NCI-H187 (cell line): ENCODE results near the gene MIDN.

Experiments used
- DNase-seq, 2 experiments: peaks; one replicate each; lab custom pipeline; 2025; lab: John Stamatoyannopoulos, UW

The MIDN gene

GRCh38 chr19:1233115-1233667 is 15.2 kb upstream of the MIDN start:
- no peak for DNase-seq

DNA sequence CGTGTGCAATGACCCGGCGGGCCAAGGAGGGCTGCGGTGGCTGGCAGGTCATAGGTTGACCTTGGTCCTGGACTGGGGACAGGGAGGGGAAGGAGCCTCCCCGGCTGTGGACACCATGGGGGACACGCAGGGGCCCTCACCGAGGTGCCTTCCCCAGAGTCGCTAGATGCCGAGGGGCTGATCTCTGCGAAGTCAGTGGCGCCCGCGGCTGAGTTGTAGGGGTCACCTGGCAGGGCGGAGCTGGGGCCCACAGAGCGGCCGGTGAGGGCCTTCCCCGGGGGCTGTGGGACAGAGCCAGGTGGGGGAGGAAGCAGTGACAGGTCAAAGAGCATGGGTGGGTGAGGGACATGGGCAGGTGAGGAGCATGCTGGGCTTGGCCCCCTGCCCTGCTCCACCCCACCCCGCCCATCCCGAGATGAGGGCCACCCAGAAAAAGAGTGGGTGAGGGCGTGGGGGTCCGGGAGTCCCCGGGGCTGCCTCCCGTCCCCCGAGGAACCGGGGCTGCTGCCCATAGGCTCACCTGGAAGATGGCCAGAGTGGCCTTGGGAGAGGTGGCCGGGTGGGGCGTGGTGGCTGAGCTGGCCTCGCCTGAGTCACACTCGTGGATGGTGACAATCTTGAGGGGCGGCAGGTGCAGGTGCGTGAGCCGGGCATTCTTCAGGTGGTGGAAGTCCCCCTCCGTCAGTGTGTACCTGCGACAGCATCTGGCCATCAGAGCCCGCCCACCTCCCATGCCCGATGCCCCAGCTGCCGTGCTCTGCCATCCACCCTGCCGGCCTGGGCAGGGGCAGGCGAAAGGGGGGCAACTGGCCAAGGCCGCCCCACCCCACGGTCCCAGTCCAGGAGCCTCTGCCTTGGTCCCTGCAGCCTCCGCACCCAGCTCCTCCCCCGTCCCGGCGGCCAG is 14.1 kb upstream of the MIDN start:
- DNase-seq: no peak

GRCh38 chr19:1234955-1235380 is 13.4 kb upstream of the MIDN start:
- DNase-seq: no peak

DNA sequence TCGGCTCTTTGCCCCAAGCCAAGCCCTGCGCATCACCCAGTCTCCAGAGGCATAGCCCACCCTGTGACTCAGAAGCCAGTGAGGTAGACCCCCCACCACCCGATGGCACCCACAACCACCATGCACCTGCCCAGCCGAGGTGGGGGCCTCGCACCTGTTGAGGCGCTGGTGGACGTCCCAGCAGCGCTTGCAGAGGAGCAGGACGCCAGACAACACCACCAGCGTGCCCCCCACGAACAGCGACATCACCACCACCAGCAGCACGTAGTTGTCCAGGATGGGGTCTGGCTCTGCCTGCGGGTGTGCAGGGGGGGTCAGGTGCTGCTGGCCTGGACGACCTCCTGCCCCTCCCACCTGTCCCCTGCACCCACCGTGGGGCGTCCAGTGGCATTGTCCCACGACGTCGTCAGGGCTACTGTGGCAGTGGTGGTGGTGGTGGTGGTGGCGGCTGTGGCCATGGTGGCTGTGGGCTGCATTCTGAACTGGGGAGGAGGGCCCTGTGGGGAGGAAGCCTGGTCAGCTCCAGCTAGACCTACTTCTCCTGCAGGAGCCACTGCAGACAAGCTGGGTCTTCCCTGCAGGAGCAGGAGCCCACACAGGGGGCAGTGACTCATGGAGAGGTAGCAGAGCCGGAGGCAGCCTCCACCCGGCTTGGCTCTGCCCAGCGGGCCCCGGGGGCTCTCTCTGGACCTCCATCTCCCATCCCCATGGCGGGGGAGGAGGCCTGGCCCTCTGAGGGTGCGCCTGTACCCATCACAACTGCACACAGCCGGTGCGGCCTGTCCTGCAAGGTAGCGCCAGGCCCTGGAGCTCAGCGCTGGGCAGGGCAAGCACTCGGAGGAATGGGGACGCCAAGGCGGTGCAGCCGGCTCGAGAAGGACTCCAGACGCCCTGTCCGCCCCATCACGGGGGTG is 12.5 kb upstream of the MIDN start:
- no peak for DNase-seq

GRCh38 chr19:1236576-1236975 is 11.8 kb upstream of the MIDN start:
- no peak for DNase-seq

DNA sequence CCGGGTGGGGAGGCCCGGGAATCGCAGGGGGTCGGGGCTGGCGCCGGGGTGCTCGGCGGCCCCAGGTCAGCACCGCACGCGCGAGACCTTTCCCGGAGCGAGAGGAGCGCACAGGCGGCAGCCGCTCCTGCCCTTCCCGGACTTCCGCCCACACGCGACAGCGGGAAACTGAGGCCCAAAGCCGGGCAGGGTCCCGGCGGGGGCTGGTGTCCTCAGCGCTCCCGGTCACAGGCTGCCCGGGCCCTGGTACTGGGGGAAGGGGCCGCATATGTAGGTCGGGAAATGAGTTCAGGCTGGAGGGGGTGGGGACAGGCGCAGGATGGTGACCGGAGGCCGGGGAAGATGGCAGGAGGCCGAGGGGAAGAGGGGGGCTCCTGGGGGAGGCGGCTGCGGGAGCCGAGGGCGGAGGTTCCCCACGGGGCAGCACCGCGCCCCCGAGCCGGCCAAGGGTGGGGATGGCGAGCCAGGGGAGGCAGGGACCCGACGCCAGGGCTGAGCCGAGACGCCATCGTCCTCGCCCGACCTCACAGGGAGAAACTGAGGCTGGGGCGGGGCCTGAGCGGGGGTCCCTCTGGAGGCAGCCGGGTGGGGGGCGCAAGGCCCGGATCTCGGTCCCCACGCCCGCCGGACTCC is 11.2 kb upstream of the MIDN start:
- no peak for DNase-seq

- no peak for DNase-seq
These were observed 10.5 kb upstream of the MIDN start, which contains the start of gene CBARP for GRCh38 chr19:1237754-1238368. Gene CBARP (minus strand): TSS chr19:1238005. CDS start chr19:1236100, 1,905 bp downstream.

DNA sequence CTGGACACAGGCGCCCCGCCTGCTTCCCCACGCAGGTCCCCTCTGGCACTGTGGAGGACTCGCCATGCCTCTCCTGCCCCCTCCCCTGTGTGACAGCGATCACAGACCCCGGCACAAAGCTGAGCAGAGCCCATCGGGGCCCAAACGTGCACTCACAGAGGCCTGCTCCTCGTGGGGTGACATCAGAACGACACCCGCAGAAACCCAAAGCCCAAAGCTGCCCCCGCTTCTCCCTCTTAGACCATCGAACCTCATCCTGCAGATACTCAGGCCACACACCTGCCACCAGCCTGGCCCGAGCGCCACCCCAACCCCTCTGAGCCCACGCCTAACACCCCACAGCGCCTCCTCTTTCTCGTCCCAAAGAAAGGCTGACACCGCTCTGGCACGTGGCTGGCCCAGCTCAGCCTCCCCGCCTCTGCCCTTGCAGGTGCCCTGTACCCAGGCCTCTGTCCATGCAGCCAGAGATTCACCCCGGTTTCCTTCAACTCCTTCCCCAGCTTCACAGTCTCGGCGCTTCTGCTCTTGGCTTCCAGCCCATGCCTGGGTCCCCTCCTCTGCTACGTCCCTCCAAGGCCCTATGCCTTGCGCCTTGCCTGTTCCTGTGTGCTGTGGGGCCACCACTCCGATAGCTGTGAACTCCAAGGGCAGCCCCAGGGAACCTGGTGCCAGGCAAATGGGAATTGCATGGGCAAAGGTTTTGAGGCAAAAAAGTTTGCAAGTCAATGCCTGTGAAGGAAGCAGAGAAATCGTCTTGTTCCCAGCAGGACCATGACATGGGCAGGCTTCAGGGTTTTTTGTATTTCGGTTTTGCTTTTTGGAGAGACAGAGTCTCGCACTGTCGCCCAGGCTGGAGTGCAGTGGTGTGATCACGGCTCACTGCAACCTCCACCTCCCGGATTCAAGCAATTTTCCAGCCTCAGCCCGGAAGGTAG is 9.7 kb upstream of the MIDN start:
- no peak for DNase-seq

- DNase-seq: no peak
These were observed 9.0 kb upstream of the MIDN start for GRCh38 chr19:1239420-1239795.

DNA sequence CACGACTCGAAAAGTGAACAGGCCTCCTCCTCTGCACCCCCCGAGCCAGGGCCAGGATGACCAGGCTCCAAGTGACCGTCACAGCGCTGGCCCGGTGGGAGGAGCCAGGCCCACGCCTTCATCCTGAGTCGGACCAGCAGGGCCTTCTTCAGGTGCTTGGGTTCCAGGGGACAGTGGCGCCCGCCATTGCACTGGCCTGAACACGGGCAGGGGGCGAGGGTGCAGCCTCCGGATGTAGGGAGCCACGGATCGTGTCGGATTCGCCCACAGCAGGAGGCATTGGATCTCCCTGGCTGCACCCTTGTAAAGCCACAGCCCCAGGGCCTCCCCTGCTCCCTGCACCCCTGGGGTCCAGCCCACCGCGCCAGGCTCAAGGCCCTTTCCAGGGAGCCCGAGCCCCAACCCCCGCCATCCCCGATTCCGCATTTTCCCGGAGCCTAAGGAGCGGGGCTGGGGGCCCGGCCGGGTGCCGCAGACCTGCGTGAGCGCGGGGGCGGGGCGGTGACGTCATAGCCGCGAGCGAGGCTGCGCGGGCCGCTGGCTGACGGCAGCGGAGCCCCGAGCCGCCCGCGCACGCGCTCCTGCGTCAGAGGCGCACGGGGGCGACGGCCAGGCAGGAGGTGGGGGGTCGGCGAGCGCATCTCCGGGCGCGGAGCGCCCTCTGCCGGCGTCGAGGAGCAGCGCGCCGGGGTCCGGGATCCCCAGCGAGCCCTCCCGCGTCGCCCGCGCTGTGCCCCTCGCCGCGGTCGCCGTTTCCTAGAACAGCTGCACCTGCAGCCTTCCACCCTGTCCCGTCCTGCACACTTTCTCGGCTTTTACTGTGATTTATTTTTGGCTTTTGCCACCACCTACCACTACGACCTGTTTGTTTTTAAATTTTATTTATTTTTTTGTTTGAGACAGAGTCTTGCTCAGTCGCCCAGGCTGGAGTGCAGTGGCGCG is 8.3 kb upstream of the MIDN start:
- peak; percentile 78 to 96 for DNase-seq

GRCh38 chr19:1240925-1241324 is 7.5 kb upstream of the MIDN start:
- DNase-seq: no peak

DNA sequence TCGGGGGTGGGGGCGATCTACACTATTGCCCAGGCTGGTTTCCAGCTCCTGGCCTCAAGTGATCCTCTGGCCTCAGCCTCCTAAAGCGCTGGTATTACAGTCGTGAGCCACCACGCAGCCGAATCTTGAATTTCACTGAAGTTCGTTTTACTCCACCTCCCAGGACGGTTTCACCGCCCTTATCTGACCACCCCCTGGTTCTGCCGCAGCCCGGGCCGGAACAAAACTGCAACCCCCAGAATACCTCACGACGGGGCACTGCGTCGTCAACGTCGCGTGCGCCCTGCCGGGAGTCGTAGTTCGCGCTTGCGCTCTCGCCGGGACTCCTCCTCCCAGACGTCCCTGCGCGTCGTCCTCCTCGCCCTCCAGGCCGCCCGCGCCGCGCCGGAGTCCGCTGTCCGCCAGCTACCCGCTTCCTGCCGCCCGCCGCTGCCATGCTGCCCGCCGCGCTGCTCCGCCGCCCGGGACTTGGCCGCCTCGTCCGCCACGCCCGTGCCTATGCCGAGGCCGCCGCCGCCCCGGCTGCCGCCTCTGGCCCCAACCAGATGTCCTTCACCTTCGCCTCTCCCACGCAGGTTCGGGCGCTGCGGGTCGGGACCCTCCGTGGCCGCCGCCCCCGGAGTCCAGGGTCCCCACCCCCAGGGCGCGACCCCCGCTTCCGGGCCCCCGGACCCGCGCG is 6.8 kb upstream of the MIDN start, which contains the start of gene ATP5F1D:
Gene ATP5F1D (plus strand): TSS at position 335 of the 679 bp plus-strand sequence. CDS start 100 bp downstream, at position 435.
- DNase-seq: peak; percentile 80 to 93

DNA sequence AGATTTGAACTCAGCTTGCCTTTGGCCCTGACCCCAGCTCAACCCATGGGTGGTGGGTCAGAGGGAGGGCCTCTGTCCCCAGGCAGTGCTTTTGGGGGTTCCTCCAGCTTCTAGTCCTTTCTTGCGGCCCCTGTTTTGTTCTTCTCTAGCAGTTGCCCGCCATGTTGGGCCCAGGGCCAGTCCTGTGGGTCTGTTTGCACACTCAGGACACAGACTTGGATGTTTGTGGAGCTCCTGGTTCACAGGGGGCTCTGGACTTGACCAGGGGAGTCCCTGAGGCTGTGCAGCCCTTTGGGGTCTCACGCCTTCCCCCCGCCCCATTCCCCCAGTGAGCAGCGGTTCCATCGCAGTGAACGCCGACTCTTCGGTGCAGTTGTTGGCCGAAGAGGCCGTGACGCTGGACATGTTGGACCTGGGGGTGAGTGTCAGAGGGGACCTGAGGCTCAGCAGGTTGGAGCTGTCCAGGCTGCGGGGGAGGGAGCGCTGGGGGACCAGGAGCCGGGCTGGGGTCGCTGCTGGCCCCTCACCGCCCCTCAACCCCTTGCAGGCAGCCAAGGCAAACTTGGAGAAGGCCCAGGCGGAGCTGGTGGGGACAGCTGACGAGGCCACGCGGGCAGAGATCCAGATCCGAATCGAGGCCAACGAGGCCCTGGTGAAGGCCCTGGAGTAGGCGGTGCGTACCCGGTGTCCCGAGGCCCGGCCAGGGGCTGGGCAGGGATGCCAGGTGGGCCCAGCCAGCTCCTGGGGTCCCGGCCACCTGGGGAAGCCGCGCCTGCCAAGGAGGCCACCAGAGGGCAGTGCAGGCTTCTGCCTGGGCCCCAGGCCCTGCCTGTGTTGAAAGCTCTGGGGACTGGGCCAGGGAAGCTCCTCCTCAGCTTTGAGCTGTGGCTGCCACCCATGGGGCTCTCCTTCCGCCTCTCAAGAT is 4.4 kb upstream of the MIDN start:
- DNase-seq: peak in 1 of 2 experiments; percentile 35

DNA sequence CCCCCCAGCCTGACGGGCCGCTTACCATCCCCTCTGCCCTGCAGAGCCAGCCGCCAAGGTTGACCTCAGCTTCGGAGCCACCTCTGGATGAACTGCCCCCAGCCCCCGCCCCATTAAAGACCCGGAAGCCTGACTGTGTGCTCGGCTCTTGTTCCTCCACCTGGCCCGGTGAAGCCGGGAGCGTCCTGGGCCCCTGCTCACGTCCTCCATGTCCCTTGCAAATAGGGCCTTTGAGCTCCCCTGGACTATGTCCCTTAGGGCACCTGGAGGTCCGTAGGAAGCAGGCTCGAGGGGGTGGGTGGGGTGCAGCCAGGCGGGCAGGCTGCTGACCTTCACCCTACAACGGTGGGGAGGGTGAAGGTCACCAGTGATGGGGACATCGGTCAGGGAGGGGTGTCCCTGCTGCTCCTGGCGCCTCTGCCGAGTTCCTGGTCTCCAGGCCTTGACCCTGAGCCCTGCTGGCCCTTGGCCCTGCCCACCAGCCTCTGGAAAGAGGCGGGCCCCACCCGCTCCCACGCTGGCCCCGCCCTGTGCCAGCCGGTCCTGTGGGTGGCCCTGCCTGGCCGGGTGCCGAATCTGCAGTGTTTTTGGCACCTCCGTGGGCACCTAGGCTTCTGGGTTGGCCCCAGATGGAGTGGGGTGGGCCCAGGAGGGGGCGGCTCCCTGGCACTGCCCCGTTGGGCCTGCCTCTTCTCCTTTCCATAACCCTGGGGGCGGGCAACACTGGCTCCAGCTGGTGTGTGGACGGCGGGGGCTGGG is 3.5 kb upstream of the MIDN start:
- no peak for DNase-seq

DNA sequence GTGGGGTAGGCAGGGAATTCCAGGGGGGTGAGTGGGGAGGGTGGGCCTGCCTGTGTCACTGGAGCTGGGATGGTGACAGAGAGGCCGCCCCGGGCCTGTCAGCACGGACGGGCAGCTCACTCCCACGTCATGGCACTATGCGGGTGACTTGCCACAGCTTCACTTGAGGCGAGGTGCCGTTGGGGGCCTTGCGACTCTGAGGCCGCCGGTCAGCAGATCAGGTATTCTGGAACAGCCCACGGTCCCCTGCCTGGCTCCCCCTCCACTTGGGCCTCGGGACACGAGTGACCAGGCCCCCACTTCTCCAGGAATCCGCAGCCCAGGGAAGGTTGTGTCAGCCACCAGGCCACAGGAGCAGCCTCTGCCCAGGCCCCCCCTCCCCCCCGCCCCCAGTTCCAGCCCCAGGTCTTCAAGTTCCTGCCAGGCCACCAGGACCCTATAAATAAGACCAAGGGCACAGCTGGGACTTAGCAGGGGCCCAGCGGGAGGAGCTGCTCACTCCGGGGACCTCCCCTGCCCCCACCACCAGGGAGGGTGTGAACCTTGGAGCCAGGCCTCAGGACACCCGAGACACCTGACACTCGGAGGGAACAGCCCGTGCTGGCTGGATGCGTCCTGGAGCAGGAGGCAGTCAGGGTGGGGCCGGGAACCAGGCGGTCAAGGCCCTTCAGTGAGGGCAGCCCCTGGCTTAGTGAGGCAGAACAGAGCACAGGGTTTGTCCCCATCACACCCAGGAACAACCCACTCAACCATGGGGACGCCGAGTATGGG is 2.7 kb upstream of the MIDN start:
- DNase-seq: no peak
